Cardiac fibroblast (primary cell): Measurements from ENCODE around the gene MYH10.
A peak's percentile ranks its signal among the peaks of the same experiment; 100 is the strongest.

Experiments used
- DNase-seq, 2 donors: peaks; one replicate each; pipeline versions ENCODE4 v3.0.0 to v3.0.0-alpha.2; 2010; ENCODE audit warnings: low read depth in 2 of 2
- H3K4me3 ChIP-seq, 2 donors: replicated peaks in 1 of 2; 1 replicate in 1 of 2; 2 replicates in 1 of 2; pipeline ENCODE4 v1.5.1; 2011; ENCODE audit warnings: low read depth in 2 of 2, low read length in 2 of 2, mild to moderate bottlenecking in 2 of 2, moderate library complexity in 1 of 2
- TF ChIP-seq, protein P1 (sequence below): IDR thresholded peaks from one replicate; pipeline ENCODE4 v1.5.1; 2011; ENCODE audit warnings: low read depth, mild to moderate bottlenecking, low read length, inconsistent platforms

The MYH10 gene

DNA sequence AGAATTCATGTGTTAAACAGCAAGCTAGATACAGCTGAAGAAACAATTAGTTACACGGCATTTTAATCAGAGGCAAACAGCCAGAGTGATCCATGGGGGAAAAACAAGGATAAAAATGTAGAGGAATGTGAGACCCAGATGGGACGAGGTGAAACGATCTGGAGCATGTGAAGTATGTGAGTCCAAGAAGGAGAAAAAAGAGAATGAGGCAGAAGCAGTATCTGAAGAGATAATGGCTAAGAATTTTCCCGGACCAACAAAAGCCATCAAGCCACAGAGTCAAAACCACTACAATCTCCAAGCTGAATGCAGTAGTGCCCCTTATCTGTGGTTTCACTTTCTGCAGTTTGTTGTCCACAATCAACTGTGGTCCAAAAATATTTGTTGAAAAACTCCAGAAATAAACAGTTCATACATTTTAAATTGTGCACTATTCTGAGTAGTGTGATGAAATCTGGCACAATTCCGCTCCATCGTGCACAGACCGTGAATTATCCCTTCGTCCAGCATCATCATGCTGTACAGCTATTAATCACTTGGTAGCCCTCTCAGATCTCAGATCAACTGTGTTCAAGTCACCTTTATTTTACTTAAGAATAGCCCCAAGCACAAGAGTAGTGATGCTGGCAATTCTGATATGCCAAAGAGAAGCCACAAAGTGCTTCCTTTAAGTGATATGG lies 18.8 kb downstream of the MYH10 start:
- DNase-seq, result peak; percentile 40 to 87
- peak overlapping the region; percentile 16 to 48 for H3K4me3 ChIP-seq
- TF ChIP-seq, protein P1, sequence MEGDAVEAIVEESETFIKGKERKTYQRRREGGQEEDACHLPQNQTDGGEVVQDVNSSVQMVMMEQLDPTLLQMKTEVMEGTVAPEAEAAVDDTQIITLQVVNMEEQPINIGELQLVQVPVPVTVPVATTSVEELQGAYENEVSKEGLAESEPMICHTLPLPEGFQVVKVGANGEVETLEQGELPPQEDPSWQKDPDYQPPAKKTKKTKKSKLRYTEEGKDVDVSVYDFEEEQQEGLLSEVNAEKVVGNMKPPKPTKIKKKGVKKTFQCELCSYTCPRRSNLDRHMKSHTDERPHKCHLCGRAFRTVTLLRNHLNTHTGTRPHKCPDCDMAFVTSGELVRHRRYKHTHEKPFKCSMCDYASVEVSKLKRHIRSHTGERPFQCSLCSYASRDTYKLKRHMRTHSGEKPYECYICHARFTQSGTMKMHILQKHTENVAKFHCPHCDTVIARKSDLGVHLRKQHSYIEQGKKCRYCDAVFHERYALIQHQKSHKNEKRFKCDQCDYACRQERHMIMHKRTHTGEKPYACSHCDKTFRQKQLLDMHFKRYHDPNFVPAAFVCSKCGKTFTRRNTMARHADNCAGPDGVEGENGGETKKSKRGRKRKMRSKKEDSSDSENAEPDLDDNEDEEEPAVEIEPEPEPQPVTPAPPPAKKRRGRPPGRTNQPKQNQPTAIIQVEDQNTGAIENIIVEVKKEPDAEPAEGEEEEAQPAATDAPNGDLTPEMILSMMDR, result no peak

DNA sequence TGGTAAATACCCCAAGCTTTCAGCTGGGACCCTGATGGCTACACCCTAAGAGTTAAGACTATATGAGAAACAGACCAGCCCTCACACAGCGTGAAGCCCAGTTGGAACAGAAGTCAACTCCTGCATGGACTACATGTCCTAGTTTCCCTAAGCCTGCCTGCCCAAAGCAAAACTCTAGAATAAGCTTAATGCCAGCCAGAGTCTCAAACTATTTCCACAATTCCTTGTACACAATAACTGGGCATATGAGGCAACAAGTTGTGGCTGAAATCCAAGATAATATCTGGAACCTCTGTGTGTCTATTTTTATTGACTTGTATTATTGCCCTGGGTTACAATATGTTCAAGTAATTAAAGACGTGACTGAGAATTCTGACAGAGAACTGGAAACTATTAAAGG lies 19.4 kb downstream of the MYH10 start:
- TF ChIP-seq, protein P1, result no peak
- no peak overlapping the region for H3K4me3 ChIP-seq
- peak; percentile 66 to 86 for DNase-seq

DNA sequence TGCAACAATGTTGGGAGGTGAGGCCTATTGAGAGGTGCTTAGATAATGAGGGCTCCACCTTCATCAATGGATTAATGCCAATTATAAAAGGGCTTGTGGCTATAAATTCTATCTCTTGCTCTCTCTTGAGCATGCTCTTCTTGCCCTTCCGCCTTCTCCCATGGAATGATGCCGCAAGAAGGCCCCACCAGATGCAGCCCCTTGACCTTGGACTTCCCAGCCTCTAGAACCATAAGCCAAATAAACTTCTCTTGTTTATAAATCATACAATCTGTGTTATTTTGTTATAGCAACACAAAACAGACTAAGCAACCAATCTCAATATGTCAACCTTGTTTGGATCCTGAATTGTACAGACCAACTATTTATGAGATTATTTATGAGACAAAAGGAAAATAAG lies 20.0 kb downstream of the MYH10 start:
- TF ChIP-seq, protein P1, result no peak
- no peak overlapping the region for H3K4me3 ChIP-seq
- DNase-seq, result no peak

DNA sequence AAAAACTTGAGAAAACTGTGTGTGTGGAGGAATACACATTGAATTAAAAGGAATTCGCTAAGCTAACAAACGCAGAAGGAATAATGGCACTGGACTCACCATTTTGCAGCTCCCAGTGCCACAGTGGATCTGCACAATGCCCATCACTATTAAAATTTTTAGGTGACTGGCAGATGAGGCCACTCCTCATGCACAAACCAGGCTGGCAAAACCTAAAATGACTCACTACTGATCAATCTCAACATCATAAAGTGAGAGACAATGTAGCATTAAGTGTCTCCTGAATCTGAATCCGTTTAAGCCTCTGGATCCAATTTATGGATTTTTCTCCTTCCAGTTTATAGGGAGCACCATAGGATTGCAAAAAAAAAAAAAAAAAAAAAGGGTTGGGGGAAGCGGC lies 20.6 kb downstream of the MYH10 start:
- no peak overlapping the region for H3K4me3 ChIP-seq
- TF ChIP-seq, protein P1, result no peak
- DNase-seq, result no peak

DNA sequence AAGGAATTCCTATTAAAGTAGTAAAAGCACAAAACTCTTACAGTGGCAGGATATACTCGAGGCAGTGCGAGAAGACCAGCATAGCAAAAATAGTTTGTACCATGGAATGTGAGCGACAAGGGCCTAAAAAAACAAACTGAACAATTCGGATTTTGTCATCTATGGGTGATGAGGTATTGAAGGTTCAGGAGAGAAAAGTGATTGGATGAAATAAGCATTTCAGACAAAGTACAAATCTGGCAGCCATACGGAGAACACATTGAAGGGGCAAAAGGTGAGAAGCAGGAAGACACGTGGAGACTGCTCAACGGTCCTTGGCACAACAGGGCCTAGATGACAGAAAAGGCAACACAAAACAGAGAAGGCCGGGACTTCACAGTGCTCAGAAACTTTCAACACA lies 22.5 kb downstream of the MYH10 start:
- H3K4me3 ChIP-seq, result no peak overlapping the region
- peak in 1 of 2 donors; percentile 34 for DNase-seq
- TF ChIP-seq, protein P1, result no peak

DNA sequence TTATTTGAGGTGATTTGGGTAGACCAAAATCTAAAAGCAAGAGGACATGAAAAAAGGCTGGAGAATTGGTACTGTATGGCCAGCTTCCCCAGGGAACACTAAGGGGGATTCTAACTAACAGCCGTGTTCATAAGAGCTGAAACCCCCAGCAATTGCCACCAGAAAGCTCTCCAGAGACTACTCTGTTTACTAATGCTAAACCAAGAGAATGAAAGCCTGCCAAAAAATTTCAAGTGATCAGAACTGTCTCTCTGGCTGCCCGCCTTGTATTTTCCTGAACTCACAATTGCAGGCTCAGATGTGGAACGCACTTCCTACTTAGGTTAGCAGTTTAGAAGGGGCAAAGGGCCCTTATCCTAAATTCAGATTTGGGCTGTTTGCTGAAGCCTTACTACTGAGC lies 24.1 kb downstream of the MYH10 start:
- DNase-seq, result peak in 1 of 2 donors; percentile 56
- TF ChIP-seq, protein P1, result no peak
- H3K4me3 ChIP-seq, result no peak overlapping the region

DNA sequence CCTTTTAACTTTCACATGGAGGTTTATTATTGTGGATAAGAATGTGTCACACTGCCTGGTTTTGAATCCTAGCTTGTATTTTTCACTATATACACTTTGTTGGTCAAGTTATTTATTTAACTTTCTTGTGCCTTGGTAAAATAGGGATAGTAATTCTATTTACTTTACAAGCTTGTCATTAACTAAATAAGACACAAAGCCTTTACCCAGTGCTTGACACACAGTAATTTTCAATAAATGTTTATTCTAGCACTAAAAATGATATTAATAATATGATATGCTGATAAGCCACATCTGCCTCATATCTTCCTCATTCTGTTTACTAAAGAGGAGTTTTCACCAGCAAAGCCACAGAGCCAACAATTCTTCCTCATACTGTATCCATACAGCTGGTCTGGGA lies 27.8 kb downstream of the MYH10 start:
- H3K4me3 ChIP-seq, result no peak overlapping the region
- TF ChIP-seq, protein P1, result no peak
- DNase-seq, result no peak
